WERI-Rb-1 (cell line): Measurements from ENCODE around the gene SAG.

Experiments
- DNase-seq: peaks from one replicate; pipeline ENCODE4 v3.0.0-alpha.2; 2020
- H3K27ac ChIP-seq: fragments of 250-450 bp; sonication (Bioruptor Pico); 2 replicates; pipeline ENCODE4 v1.5.1; 2020; ENCODE audit warnings: mild to moderate bottlenecking, moderate library complexity
- H3K27me3 ChIP-seq: fragments of 250-450 bp; sonication (Bioruptor Pico); 2 replicates; pipeline ENCODE4 v1.5.1; 2021; ENCODE audit warnings: mild to moderate bottlenecking, low read depth, moderate library complexity; ENCODE audit not compliant: insufficient read depth, severe bottlenecking
- H3K36me3 ChIP-seq: fragments of 250-450 bp; sonication (Bioruptor Pico); 2 replicates; pipeline ENCODE4 v1.5.1; 2020; ENCODE audit warnings: mild to moderate bottlenecking, moderate library complexity
- H3K4me3 ChIP-seq: 2 replicates; pipeline ENCODE4 v1.5.1; 2011; ENCODE audit warnings: low read depth, mild to moderate bottlenecking, control low read depth, low read length
- H3K9me3 ChIP-seq: fragments of 250-450 bp; sonication (Bioruptor Pico); 2 replicates; pipeline ENCODE4 v1.5.1; 2021; ENCODE audit warnings: mild to moderate bottlenecking, moderate library complexity; ENCODE audit not compliant: severe bottlenecking
- TF ChIP-seq, protein P1 (sequence below): IDR thresholded peaks from 2 replicates; pipeline ENCODE4 v1.5.1; 2011; ENCODE audit warnings: low read depth, mild to moderate bottlenecking, control low read depth, inconsistent platforms, low read length

Gene SAG

DNA sequence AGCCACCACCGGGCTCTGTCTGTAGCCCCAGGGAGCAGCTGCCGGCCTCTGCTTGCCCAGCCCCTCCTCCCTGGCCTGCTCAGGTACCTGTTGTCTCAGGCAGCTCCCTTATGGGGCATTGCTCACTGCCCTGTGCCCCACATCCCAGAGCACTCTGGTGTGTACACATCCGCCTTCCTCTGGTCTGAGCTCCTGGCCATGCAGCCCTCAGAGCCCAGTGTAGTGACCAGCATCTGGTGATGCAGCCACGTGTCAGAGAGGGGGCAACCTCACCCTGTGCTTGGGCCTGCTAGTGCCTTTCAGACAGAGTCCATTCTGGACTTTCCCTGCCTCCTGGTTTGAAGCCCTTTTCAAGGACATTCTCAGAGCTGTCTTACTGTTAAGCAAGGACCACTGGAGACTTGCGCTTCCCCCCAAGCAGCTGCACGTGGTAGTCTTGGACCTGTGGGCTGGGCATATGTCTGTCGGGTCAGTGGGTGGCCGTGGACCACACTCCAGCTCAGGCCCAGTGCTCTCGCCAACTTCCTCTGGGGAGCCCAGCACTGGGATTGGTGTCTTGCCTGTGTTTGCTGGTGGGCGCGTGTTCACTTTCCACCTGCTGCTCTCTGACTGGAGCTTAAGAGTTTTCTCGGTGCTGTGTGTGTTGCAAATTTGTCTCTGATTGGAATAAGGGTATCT lies 77.3 kb downstream of the SAG start:
- Histone ChIP-seq H3K4me3 (no peak overlapping the region), H3K9me3 (no peaks in the 10 kb centered on the region), H3K27me3 (no peaks in the 10 kb centered on the region), H3K27ac (no peak overlapping the region), H3K36me3 (no peaks in the 10 kb centered on the region; the same call in 1 of the 2 replicates)
- no peak for DNase-seq
- TF ChIP-seq, protein P1, sequence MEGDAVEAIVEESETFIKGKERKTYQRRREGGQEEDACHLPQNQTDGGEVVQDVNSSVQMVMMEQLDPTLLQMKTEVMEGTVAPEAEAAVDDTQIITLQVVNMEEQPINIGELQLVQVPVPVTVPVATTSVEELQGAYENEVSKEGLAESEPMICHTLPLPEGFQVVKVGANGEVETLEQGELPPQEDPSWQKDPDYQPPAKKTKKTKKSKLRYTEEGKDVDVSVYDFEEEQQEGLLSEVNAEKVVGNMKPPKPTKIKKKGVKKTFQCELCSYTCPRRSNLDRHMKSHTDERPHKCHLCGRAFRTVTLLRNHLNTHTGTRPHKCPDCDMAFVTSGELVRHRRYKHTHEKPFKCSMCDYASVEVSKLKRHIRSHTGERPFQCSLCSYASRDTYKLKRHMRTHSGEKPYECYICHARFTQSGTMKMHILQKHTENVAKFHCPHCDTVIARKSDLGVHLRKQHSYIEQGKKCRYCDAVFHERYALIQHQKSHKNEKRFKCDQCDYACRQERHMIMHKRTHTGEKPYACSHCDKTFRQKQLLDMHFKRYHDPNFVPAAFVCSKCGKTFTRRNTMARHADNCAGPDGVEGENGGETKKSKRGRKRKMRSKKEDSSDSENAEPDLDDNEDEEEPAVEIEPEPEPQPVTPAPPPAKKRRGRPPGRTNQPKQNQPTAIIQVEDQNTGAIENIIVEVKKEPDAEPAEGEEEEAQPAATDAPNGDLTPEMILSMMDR, result no peak

DNA sequence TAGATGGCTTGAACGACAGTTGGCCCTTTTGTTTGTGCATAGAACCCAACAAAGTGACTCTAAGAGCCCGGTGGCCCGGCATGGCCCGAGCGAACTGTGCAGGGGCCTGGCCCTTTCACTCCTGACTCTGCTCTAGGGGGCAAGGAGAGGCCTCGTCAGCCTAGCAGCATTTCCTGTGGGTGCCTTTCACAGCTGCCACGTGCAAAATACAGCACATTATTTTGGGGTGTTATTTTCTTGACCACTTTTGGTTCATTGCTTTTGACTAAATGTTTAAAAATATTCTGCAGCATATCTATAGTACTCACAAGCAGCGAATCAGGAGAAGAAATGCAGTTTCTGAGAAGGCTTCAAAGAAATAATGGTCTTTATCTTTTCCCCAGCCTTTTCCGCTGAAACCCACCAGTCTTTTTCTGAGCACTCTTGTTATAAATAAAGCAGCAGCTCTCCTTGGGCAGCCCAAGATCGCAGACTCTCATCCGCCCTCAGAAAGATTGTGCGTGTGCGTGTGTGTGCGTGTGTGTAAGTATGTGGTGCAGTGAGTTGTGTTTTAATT lies 78.0 kb downstream of the SAG start:
- TF ChIP-seq, protein P1, result no peak
- Histone ChIP-seq H3K9me3 (no peaks in the 10 kb centered on the region), H3K4me3 (no peak overlapping the region), H3K36me3 (no peaks in the 10 kb centered on the region; the same call in 1 of the 2 replicates), H3K27me3 (no peaks in the 10 kb centered on the region), H3K27ac (no peak overlapping the region)
- no peak for DNase-seq

DNA sequence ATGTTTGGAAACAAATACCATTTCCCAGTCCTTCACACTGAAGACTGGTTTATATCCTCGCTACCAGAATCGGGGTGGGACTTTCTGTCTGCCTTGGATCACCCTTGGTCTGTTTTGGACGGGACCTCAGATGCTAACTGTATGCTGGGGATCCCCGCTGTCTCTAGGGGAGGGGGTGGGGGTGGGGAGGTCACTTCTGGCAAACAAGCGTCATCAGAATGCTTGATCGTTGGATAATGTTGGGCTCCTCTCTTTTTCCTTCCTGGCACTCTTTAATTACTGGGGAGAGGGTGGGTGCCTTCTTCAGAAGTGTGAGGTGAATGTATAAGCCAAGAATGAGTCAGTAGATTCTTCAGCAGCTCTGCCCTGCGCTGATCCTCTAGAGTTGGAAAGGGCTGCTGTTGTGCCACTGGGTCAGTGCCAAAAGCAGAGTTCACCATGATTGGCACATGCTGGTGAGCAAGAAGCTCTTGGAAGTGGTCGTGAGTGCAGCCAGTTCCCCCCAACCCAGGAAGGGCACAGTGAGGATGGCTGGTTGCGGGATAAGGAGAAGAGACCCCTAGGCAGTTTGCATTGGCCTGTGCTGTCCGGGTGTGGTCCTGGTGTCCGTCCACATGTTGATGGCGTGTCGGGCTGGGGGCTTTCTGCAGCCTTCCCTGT lies 78.9 kb downstream of the SAG start:
- H3K4me3 ChIP-seq, result no peak overlapping the region
- no peak overlapping the region for H3K27ac ChIP-seq
- no peak for DNase-seq
- peaks cover 3% of the 10 kb centered on the region; the same call in 1 of the 2 replicates for H3K36me3 ChIP-seq
- no peaks in the 10 kb centered on the region for H3K27me3 ChIP-seq
- no peaks in the 10 kb centered on the region for H3K9me3 ChIP-seq
- TF ChIP-seq, protein P1, result no peak

DNA sequence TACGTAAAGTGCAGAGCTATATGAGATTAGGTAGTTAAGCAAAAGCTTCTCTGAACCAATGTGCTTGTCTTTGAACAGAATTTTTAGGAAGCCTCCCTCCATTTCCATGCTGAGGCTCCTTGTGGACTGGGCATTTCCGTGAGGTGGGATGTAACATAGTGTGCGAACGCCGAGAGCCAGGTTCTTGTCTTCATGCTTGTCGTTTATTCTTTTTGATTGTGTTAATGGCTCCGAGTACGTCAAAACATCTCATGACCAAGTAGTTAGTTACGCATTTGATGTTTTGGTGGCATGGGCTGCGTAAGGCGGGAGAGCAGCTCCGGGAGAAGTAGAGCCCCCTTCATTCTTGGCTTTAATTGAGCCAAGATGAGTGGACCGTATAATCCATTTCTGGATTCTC lies 79.6 kb downstream of the SAG start:
- Histone ChIP-seq H3K27ac (no peak overlapping the region), H3K4me3 (no peak overlapping the region), H3K9me3 (no peaks in the 10 kb centered on the region), H3K27me3 (no peaks in the 10 kb centered on the region), H3K36me3 (peaks cover 3% of the 10 kb centered on the region; the same call in 1 of the 2 replicates)
- TF ChIP-seq, protein P1, result no peak
- DNase-seq, result no peak

DNA sequence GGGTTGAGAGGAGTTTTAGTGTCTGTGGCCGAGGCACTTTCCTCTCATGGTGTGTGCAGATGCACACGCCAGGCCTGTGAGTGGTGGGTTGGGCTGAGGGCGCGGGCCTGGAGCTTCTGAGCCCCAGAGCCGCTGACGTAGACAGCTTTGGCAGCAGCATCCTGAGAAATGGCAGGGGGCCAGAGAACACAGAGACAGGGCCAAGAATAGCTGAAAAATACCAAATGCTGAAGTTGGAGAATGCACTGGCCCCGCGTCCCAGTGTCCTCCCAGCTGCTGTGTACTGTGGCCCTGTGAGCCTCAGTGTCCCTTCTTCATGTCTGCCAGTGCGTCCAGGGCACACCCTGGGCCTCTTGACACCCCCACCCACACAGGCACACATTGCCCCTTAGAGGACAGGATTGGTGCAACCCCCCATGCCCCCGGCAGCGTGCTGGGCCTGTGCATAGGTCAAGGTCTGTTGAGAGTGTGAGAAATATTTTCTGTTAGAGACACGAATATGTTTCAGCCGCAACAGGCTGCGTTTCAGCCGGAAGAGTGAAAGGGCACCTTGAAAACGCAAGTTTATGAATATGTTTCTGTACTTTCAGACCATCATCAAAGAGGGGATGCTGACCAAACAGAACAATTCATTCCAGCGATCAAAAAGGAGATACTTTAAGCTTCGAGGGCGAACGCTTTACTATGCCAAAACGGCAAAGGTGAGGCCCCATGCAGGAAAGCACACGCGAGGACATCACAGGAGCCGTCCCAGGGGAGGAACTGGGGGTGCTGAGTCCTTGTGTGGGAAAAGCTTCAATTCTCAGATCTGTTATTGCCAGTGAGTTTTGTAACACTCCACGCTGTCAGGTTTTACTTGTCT lies 80.3 kb downstream of the SAG start:
- no peak for DNase-seq
- Histone ChIP-seq H3K4me3 (no peak overlapping the region), H3K27ac (no peak overlapping the region), H3K36me3 (peaks cover 3% of the 10 kb centered on the region; the same call in 1 of the 2 replicates), H3K9me3 (no peaks in the 10 kb centered on the region), H3K27me3 (no peaks in the 10 kb centered on the region)
- TF ChIP-seq, protein P1, result no peak
